Measurements from ENCODE around the gene RBM8A.
"Not testable (repeated sequence)": the region's sequence is repeated elsewhere in the genome, so short reads cannot be mapped to it uniquely, and the experiment has no call there.

RBM8A gene

DNA sequence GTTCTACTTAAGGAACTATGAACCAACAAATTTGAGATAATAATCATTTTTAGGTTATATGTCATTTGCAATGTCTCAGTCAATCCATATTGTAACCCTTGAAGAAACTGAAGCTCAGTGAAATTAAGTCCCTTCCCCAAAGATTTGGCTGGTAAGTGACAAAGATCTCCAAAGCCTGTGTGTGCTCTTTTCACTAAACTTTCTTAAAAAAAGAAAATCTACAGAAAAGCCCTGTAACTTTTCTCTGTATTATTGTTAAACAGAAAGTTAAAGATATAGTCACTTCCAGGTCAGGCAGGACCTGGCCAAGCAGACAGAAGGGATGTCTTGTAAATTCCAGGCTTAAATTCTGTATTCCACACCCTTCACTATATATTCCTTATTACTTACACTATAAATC, 29.1 kb upstream of the RBM8A start:
- DNase-seq (ENCODE audit: low spot score), result no peak

- DNase-seq (ENCODE audit: low spot score), result no peak
Measured at GRCh38 chr1:145955436-145955835, 28.2 kb upstream of the RBM8A start.

DNA sequence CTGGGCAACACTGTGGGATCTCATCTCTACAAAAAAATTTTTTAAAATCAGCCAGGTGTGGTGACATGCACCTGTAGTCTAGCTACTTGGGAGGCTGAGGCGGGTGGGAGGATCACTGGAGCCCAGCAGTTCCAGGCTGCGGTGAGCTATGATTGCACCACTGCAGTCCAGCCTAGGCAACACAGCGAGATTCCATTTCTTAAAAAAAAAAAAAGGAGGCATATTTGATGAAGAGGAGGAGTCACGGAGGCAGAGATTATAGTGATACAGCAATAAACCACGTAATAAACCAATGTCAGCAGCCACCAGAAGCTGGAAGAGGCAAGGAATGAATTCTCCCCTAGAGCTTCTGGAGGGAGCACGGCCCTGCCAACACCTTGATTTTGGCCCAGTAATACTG, 26.6 kb upstream of the RBM8A start:
- no peak for DNase-seq (ENCODE audit: low spot score)

- DNase-seq (ENCODE audit: low spot score), result no peak
Measured at GRCh38 chr1:145952903-145953302, 25.6 kb upstream of the RBM8A start.

- DNase-seq (ENCODE audit: low spot score), result no peak
Measured at GRCh38 chr1:145951526-145951925, 24.2 kb upstream of the RBM8A start.

- DNase-seq (ENCODE audit: low spot score), result no peak
Measured at GRCh38 chr1:145949219-145949618, 21.9 kb upstream of the RBM8A start.

DNA sequence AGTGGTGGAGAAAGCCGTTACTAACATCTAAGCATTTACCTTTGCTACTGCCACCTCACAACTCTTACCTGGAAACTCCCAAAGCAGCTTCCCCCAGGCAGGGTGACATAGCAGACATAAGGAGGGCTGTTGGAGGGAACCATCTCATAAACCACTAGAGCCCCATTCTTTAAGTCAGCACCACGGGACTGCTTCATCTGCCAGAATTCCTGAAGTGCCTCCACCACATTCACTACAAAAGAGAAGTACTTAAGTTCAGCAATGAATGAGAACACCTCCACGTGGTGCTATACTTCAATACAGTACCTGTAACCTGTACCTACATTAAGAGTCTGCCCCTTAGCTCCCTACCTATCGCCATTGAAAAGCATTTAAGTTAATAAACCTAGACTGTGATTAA, 20.3 kb upstream of the RBM8A start:
- no peak for DNase-seq (ENCODE audit: low spot score)

GRCh38 chr1:145946477-145946986, 19.2 kb upstream of the RBM8A start:
- no peak for DNase-seq (ENCODE audit: low spot score)

GRCh38 chr1:145944532-145944931, 17.2 kb upstream of the RBM8A start:
- no peak for DNase-seq (ENCODE audit: low spot score)

- DNase-seq (ENCODE audit: low spot score), result no peak
Measured at GRCh38 chr1:145942871-145943270, 15.6 kb upstream of the RBM8A start.

DNA sequence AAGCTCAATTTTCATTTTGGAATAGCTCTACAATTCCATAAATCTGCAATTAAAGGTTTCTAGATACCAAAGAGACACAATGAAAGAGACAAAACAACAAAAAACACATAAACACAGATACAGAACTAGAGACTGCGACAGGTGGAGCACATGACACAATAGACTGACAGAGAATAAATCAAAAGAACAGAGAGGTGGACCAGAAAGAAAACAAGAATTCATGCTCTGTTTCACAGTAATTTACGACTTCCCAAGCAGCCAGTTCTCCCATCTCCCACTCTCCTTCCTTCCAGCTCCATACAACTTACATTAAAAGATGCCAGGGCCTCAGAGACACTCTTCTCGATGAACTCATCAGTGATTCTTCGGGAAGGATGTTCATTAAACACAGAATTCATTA, 15.1 kb upstream of the RBM8A start:
- no peak for DNase-seq (ENCODE audit: low spot score)

DNA sequence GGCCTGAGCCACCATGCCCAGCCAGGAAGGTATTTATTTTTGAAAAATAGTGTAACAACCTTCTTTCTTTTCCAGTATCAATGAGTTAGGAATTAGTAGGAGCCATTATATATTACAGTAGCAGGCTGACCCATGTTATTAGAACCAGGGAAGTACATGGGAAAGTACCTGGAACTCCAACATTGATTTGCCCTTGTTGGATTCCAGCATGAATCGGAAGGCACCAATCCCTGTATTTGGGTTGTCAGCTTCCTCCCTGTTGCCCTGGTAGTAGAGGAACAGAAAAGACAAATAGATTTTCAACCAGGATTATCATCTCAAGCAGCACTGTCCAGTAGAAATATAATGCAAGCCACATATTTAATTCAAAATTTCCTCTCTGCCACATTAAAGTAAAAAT, 10.2 kb upstream of the RBM8A start:
- no peak for DNase-seq (ENCODE audit: low spot score)

GRCh38 chr1:145936247-145936646, 9.0 kb upstream of the RBM8A start:
- no peak for DNase-seq (ENCODE audit: low spot score)

DNA sequence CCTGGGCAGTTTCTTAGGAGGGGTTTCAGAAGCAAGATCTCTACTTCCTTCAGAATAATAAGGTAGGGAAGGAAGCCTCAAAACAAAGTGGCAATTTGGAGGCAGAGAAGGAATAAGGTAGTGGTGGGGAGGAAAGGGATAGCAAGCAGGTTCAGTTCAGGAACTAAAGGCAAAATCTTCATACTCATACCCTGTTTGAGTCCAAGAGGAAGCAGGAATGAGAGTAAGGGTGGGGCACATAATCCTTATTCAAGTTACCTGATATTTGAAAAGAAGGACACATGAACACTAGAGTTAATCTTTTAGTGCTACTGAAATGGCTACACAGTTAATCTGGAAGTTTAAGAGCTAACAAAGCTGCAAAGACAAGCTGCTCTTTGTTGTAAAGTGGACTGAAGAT, 8.4 kb upstream of the RBM8A start:
- no peak for DNase-seq (ENCODE audit: low spot score)

DNA sequence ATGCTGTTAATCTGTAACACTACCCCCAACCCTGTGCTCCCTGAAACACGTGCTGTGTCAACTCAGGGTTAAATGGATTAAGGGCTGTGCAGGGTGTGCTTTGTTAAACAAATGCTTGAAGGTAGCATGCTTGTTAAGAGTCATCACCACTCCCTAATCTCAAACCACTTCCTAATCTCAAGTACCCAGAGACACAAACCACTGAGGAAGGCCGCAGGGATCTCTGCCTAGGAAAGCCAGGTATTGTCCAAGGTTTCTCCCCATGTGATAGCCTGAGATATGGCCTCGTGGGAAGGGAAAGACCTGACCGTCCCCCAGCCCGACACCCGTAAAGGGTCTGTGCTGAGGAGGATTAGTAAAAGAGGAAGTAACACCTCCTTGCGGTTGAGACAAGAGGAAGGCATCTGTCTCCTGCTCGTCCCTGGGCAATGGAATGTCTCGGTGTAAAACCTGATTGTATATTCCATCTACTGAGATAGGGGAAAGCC, 5.3 kb upstream of the RBM8A start:
- DNase-seq (ENCODE audit: low spot score), result not testable (repeated sequence)

DNA sequence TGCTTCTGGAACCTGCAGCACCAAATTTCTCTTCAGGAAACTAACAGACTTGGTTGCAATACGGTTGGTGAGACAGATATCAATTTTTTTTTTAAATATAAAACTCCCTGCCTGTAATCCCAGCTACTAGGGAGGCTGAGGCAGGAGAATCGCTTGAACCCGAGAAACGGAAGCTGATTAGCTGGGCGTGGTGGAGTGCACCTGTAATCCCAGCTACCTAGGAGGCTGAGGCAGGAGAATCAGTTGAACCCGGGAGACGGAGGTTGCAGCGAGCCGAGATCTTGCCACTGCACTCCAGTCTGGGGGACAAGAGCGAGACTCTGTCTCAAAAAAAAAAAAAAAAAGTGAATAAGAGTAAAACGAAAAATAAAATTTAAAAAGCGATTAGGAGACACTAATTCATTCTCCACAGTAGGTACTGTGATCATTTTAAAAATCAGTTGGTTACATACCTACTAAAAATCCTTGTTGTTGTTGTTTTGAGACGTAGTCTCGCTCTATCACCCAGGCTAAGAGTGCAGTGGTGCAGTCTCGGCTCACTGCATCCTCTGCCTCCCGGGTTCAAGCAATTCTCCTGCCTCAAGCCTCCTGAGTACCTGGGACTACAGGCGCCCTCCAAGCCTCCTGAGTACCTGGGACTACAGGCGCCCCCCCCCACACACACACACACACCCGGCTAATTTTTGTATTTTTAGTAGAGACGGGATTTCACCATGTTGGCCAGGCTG, 796 bp upstream of the RBM8A start:
- DNase-seq (ENCODE audit: low spot score), result no peak

DNA sequence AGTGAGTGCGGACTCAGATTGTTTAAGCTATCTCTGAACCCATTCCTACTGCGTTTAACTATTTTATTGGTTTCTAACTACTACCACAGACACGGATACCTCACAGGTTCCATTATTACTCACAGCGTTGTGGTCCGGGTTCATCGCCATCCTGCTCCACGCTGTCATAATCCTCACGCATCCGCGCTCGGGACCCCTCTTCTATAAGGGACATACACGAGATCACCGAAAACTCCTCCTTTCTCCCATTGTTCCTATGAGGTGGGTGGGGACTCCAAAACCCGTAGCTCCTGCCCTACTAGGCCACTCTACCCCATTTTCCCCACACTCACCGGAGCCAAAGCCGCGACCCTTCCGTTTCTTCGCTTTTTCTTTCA, 610 bp downstream of the RBM8A start:
- no peak for DNase-seq (ENCODE audit: low spot score)

GRCh38 chr1:145922266-145922665, 5.0 kb downstream of the RBM8A start:
- DNase-seq (ENCODE audit: low spot score), result no peak

GRCh38 chr1:145920297-145920696, 7.0 kb downstream of the RBM8A start:
- not testable (repeated sequence) for DNase-seq (ENCODE audit: low spot score)

GRCh38 chr1:145918992-145919939, 8.0 kb downstream of the RBM8A start:
- no peak for DNase-seq (ENCODE audit: low spot score)

DNA sequence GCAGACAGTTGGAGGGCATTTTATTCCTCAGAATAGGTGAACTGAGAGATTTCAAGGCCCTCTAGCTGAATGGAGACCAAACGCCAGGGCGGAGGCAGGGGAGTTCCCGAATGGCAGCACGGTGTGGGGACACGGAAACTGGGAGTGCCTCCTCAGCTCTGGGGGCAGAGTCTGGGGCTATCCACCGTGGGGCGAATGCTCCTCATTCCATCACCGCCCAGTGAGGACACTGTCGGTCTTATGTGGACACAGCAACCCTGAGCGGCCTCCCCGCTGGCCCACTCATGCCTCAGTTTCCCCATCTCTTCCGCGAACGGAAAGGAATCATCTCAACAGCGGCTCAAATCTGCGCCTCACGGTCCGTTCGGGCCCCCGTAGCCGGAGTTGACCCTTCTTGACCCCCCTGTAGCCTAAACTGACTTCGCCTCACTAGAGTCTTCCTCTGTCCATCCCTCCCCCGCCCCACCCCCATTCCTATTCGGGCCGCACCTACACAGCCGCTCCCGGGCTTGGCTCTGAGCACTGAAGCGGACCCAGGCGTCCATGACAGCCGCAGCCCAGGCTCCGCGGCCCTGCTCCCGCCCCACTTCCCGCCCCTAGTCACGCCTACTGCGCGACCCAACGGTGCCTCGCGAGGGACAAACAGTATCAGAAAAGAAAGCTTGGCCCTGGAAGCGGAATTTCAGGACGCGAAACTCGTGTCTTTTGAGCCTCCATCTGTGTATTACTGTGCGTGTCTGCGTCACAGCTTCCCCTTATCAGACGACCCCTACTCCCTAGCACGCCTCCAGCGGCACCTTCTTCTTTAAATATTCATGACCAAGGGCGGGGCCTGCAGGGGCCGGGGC, 8.9 kb downstream of the RBM8A start, which contains the start of gene PEX11B:
TSS of gene PEX11B (minus strand) at position 574 of the 848 bp plus-strand sequence. CDS start at position 545, 29 bp downstream.
- DNase-seq (ENCODE audit: low spot score), result peak; percentile 93

DNA sequence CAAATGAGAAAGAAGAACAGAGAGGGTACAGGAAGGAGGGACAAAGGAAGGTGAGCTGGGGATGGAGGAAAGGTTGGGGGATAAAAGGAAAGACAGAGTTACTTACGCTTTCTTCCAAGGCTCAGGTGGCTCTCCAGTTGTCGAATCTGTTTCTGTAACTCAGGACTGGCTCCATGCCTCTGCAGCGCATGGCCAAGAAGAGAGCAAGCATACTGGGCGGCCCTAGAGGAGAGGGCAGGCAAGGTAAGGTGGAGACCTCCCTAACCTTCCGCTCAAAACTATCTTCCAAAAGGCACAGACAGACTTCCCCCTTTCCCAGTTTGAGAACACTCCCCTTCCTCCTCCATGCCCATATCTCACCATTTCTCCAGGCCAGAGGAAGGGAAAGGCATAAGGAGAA, 9.7 kb downstream of the RBM8A start:
- DNase-seq (ENCODE audit: low spot score), result no peak
